HepG2 (cell line): ENCODE results near the gene MTHFD1L. TPM values are rescaled to one million over a fixed set of nuclear protein-coding genes. Genes with fewer than 3 reads are reported as not detected.

Experiments
- AKAP8 ChIP-seq: sonication (generic); formaldehyde crosslinking; IDR thresholded peaks from 2 replicates; pipeline ENCODE4 v1.5.1; 2020; ENCODE audit warnings: mild to moderate bottlenecking, missing genetic modification reagents
- ARHGAP35 ChIP-seq: sonication (generic); formaldehyde crosslinking; IDR thresholded peaks from 2 replicates; pipeline ENCODE4 v1.9.0; 2022; ENCODE audit warnings: mild to moderate bottlenecking, inconsistent platforms, moderate library complexity, missing genetic modification reagents, borderline replicate concordance
- ATF1 ChIP-seq: IDR thresholded peaks from 2 replicates; pipeline ENCODE4 v1.6.1; 2016; ENCODE audit warnings: mild to moderate bottlenecking, control low read depth
- CENPX ChIP-seq: sonication (generic); formaldehyde crosslinking; IDR thresholded peaks from 2 replicates; pipeline ENCODE4 v1.9.0; 2021; ENCODE audit warnings: mild to moderate bottlenecking, missing genetic modification reagents, moderate library complexity
- E2F1 ChIP-seq: sonication (generic); formaldehyde crosslinking; IDR thresholded peaks from 2 replicates; pipeline ENCODE4 v1.5.0; 2020; ENCODE audit warnings: missing genetic modification reagents
- HDAC2 ChIP-seq: sonication (generic); formaldehyde crosslinking; IDR thresholded peaks from 2 replicates; pipeline ENCODE4 v1.4.0; 2020; ENCODE audit warnings: missing genetic modification reagents
- IRF9 ChIP-seq: sonication (generic); formaldehyde crosslinking; IDR thresholded peaks from 2 replicates; pipeline ENCODE4 v1.8.0; 2022; ENCODE audit warnings: missing genetic modification reagents, mild to moderate bottlenecking, borderline replicate concordance
- KLF12 ChIP-seq: sonication (generic); formaldehyde crosslinking; IDR thresholded peaks from 2 replicates; pipeline ENCODE4 v1.4.0; 2020; ENCODE audit warnings: missing genetic modification reagents, borderline replicate concordance
- SAFB2 ChIP-seq: sonication (generic); formaldehyde crosslinking; IDR thresholded peaks from 2 replicates; pipeline ENCODE4 v1.5.1; 2020; ENCODE audit warnings: missing genetic modification reagents, low read depth, mild to moderate bottlenecking, borderline replicate concordance
- SAP130 ChIP-seq: IDR thresholded peaks from 2 replicates; pipeline ENCODE4 v1.6.1; 2016; ENCODE audit warnings: low read depth
- TGIF2 ChIP-seq: IDR thresholded peaks from 2 replicates; pipeline ENCODE4 v1.6.1; 2016; ENCODE audit warnings: control low read depth, missing compliant biosample characterization
- ZFP37 ChIP-seq: sonication (generic); formaldehyde crosslinking; IDR thresholded peaks from 2 replicates; pipeline ENCODE4 v1.4.0; 2020; ENCODE audit warnings: missing genetic modification reagents, borderline replicate concordance
- ZMYM3 ChIP-seq: sonication (generic); formaldehyde crosslinking; IDR thresholded peaks from 2 replicates; pipeline ENCODE4 v1.5.1; 2020; ENCODE audit warnings: mild to moderate bottlenecking, missing genetic modification reagents
- ZNF407 ChIP-seq: sonication (generic); formaldehyde crosslinking; IDR thresholded peaks from one replicate; pipeline ENCODE4 v1.5.1; 2020; ENCODE audit warnings: mild to moderate bottlenecking, missing genetic modification reagents; ENCODE audit errors: not compliant biosample characterization
- ZNF770 ChIP-seq: sonication (generic); formaldehyde crosslinking; IDR thresholded peaks from 2 replicates; pipeline ENCODE4 v1.5.0; 2020; ENCODE audit warnings: mild to moderate bottlenecking, missing genetic modification reagents
- ZNF816 ChIP-seq: sonication (generic); formaldehyde crosslinking; IDR thresholded peaks from 2 replicates; pipeline ENCODE4 v1.8.0; 2022; ENCODE audit warnings: missing genetic modification reagents, mild to moderate bottlenecking, borderline replicate concordance
- polyA plus RNA-seq, 8 experiments: library from polyadenylated mRNA; depleted of rRNA in 3 of 8; stranded (reverse) in 7 of 8; unstranded in 1 of 8; fragments of >200 nt; fragmentation: Illumina TruSeq in 4 of 8; extraction: Trizol in 4 of 8; gene quantifications; 2 replicates each; pipeline versions ENCODE4 v1.2.1 to v1.2.3, GENCODE V29; 2011 to 2016; ENCODE audit warnings: low read depth in 4 of 8, missing spikeins in 1 of 8, mixed read lengths in 1 of 8; ENCODE audit not compliant: insufficient read depth in 1 of 8
- total RNA-seq, 5 experiments: library from RNA; depleted of rRNA; stranded (reverse); fragments of >200 nt; fragmentation: Illumina TruSeq; extraction: Trizol; gene quantifications; 2 replicates each; pipeline ENCODE4 v1.2.3, GENCODE V29; 2016; ENCODE audit warnings: low read depth in 1 of 5

MTHFD1L gene
- total and polyA plus RNA-seq, 2 of the 13 experiments (the other 11 are each of a cell fraction or from before 2014, with no cell fraction given) = 24.0 to 39.6 TPM

- no peak for TF ChIP-seq ZNF407 (CRISPR knock-in tag)
- no peak for TF ChIP-seq ZFP37 (CRISPR knock-in tag)
- TF ChIP-seq SAP130 (CRISPR knock-in tag) = no peak
- peak; percentile 44; the same call in 1 of the 2 replicates for TF ChIP-seq ZMYM3 (CRISPR knock-in tag)
- no peak for TF ChIP-seq ZNF816
- no peak for TF ChIP-seq ARHGAP35 (CRISPR knock-in tag)
- TF ChIP-seq ZNF770 (CRISPR knock-in tag) = peak; percentile 91
- no peak for TF ChIP-seq TGIF2 (CRISPR knock-in tag)
- no peak for TF ChIP-seq HDAC2 (CRISPR knock-in tag)
- TF ChIP-seq KLF12 (CRISPR knock-in tag) = no peak
- no peak for TF ChIP-seq ATF1 (CRISPR knock-in tag)
- no peak for TF ChIP-seq CENPX (CRISPR knock-in tag)
- no peak for TF ChIP-seq SAFB2 (CRISPR knock-in tag)
- no peak for TF ChIP-seq IRF9 (CRISPR knock-in tag)
- no peak for TF ChIP-seq E2F1 (CRISPR knock-in tag)
- TF ChIP-seq AKAP8 (CRISPR knock-in tag) = no peak
Observed at GRCh38 chr6:151012321-151013294, 147.1 kb downstream of the MTHFD1L start (continued).
